ENCODE results near the gene FYB1. TPM values are rescaled to one million over a fixed set of nuclear protein-coding genes. Genes with fewer than 3 reads are reported as not detected.

Gene FYB1
- total RNA-seq, 1 experiment from 2014 or later: 10.5 TPM

- peak overlapping the region; percentile 91 for H3K27ac ChIP-seq
- DNase-seq: peak; percentile 78 to 93
- CTCF ChIA-PET: interaction anchor here (0.6 to 2.0 kb wide), 4 partner anchors 23 to 778 kb away, joined by 3 to 7 read pairs (median 6); partner anchors contain the start of gene FYB1
- no peak for TF ChIP-seq EZH2 (IDR thresholded peaks at IDR 0.05; ENCODE audit: low read depth)
- no peak for TF ChIP-seq CTCF (conservative IDR thresholded peaks at IDR 0.05)
- H3K9me2 ChIP-seq (ENCODE audit: insufficient read depth): no peaks in the 10 kb centered on the region
- peak overlapping the region; percentile 13; the same call in 1 of the 2 replicates for H3K4me3 ChIP-seq
- H3K79me2 ChIP-seq (ENCODE audit: low read depth): no peaks in the 10 kb centered on the region
- peak overlapping the region; percentile 66; the same call in 1 of the 2 replicates for H2AFZ ChIP-seq
- peaks cover 56% of the 10 kb centered on the region for H3K4me1 ChIP-seq (replicated peaks; ENCODE audit: insufficient read depth)
- no peaks in the 10 kb centered on the region for H3K27me3 ChIP-seq (ENCODE audit: insufficient read depth, low read depth)
- POLR2A ChIA-PET (ENCODE audit: unreplicated experiment): interaction anchor here (0.5 to 0.6 kb wide), 2 partner anchors 37 to 51 kb away, joined by 3 to 4 read pairs; no protein-coding TSS in a partner anchor
- BruUV-seq (replicated peaks): no TSS peak
- peaks cover 22% of the 10 kb centered on the region for H3F3A ChIP-seq (ENCODE audit: insufficient read depth, low read depth)
- H3K36me3 ChIP-seq (ENCODE audit: low read depth): no peaks in the 10 kb centered on the region; the same call in 1 of the 2 replicates
- intact Hi-C loops (cut with micrococcal nuclease; ENCODE audit: unreplicated experiment): loop anchor here (1.0 to 5.0 kb wide), 3 partner anchors 42 to 347 kb away; partner anchors contain the start of genes OSMR and RICTOR
- H3K4me2 ChIP-seq: peak overlapping the region; percentile 57
- H4K20me1 ChIP-seq (ENCODE audit: insufficient read depth): no peaks in the 10 kb centered on the region
- no peaks in the 10 kb centered on the region for H3K9me3 ChIP-seq (ENCODE audit: insufficient read depth, low read depth)
Observed at GRCh38 chr5:39194466-39195136, 24.8 kb downstream of the FYB1 start.

GRCh38 chr5:39193553-39194465, 25.6 kb downstream of the FYB1 start:
- peak overlapping the region; percentile 57 for H3K4me2 ChIP-seq
- CTCF ChIA-PET: interaction anchor here (0.6 to 2.0 kb wide), 3 partner anchors 24 to 777 kb away, joined by 5 to 7 read pairs (median 6); partner anchors contain the start of gene FYB1

More at GRCh38 chr5:39193553-39194465, 25.6 kb downstream of the FYB1 start:
- Histone ChIP-seq H3K27ac (peak overlapping the region; percentile 91), H3K4me3 (no peak overlapping the region), H4K20me1 (ENCODE audit: insufficient read depth) (no peaks in the 10 kb centered on the region), H3K79me2 (ENCODE audit: low read depth) (no peaks in the 10 kb centered on the region), H3K27me3 (ENCODE audit: insufficient read depth, low read depth) (no peaks in the 10 kb centered on the region), H3K36me3 (ENCODE audit: low read depth) (no peaks in the 10 kb centered on the region; the same call in 1 of the 2 replicates), H2AFZ (no peak overlapping the region), H3F3A (ENCODE audit: insufficient read depth, low read depth) (peaks cover 22% of the 10 kb centered on the region), H3K9me3 (ENCODE audit: insufficient read depth, low read depth) (no peaks in the 10 kb centered on the region), H3K9me2 (ENCODE audit: insufficient read depth) (no peaks in the 10 kb centered on the region), H3K4me1 (replicated peaks; ENCODE audit: insufficient read depth) (peaks cover 56% of the 10 kb centered on the region)
- POLR2A ChIA-PET (ENCODE audit: unreplicated experiment): interaction anchor here (0.5 to 0.7 kb wide), 2 partner anchors 38 to 1648 kb away, joined by 4 to 5 read pairs; no protein-coding TSS in a partner anchor
- no TSS peak for BruUV-seq (replicated peaks)
- no peak for DNase-seq
- TF ChIP-seq EZH2 (IDR thresholded peaks at IDR 0.05; ENCODE audit: low read depth): no peak
- TF ChIP-seq CTCF (conservative IDR thresholded peaks at IDR 0.05): no peak
- intact Hi-C loops (cut with micrococcal nuclease; ENCODE audit: unreplicated experiment): loop anchor here (5.0 kb wide), 1 partner anchor 42 kb away; no protein-coding TSS in a partner anchor
